Suprapubic skin (tissue), 4 donors: ENCODE results near the gene DNAH14. TPM values are rescaled to one million over a fixed set of nuclear protein-coding genes. Genes with fewer than 3 reads are reported as not detected.
A peak's percentile ranks its signal among the peaks of the same experiment; 100 is the strongest.

Source experiments
- DNase-seq, 2 donors: peaks; one replicate each; pipeline ENCODE4 v3.0.0-alpha.2; 2019; ENCODE audit warnings: low spot score in 2 of 2
- H3K27ac ChIP-seq: fragments of 200-600 bp; sonication (generic); one replicate; pipeline ENCODE4 v1.5.1; 2019
- H3K27me3 ChIP-seq: fragments of 200-600 bp; sonication (generic); one replicate; pipeline ENCODE4 v1.5.1; 2019
- H3K36me3 ChIP-seq: fragments of 200-600 bp; sonication (generic); one replicate; pipeline ENCODE4 v1.5.1; 2019
- H3K4me1 ChIP-seq: fragments of 200-600 bp; sonication (generic); one replicate; pipeline ENCODE4 v1.5.1; 2019
- H3K4me3 ChIP-seq: fragments of 200-600 bp; sonication (generic); one replicate; pipeline ENCODE4 v1.5.1; 2019; ENCODE audit warnings: mild to moderate bottlenecking
- H3K9me3 ChIP-seq: fragments of 200-600 bp; sonication (generic); one replicate; pipeline ENCODE4 v1.5.1; 2019
- EP300 ChIP-seq: sonication (generic); formaldehyde crosslinking; IDR thresholded peaks from one replicate; pipeline ENCODE4 v1.6.1; 2017; ENCODE audit warnings: antibody characterized with exemption
- POLR2A ChIP-seq, 2 donors: fragments of 450-650 bp; IDR thresholded peaks; one replicate each; pipeline ENCODE4 v1.6.1; 2017; ENCODE audit warnings: antibody characterized with exemption in 2 of 2, mild to moderate bottlenecking in 2 of 2, moderate library complexity in 2 of 2
- POLR2AphosphoS5 ChIP-seq, 3 donors: sonication (generic); formaldehyde crosslinking; IDR thresholded peaks; one replicate each; pipeline ENCODE4 v1.6.1; 2017; ENCODE audit warnings: antibody characterized with exemption in 3 of 3
- WGBS: methylation state at CpG from one replicate; pipeline ENCODE4 v1.1.5; 2018; 5-methylcytosine and 5-hydroxymethylcytosine counted together
- total RNA-seq, 4 donors: library from RNA; depleted of rRNA; stranded (reverse); fragments of >200 nt; gene quantifications; one replicate each; pipeline ENCODE4 v1.1.0, GENCODE V29; 2016
- TF ChIP-seq, protein P1 (sequence below), 2 donors: fragments of 200-600 bp in 1 of 2; fragments of 450-650 bp in 1 of 2; sonication (generic) in 1 of 2; IDR thresholded peaks; one replicate each; pipeline ENCODE4 v1.5.1; 2016 to 2019; ENCODE audit warnings: antibody characterized with exemption in 2 of 2, mild to moderate bottlenecking in 1 of 2, moderate library complexity in 1 of 2

The DNAH14 gene
- total RNA-seq, 4 donors from 2014 or later = 4.2 to 6.2 (median 5.4) TPM

DNA sequence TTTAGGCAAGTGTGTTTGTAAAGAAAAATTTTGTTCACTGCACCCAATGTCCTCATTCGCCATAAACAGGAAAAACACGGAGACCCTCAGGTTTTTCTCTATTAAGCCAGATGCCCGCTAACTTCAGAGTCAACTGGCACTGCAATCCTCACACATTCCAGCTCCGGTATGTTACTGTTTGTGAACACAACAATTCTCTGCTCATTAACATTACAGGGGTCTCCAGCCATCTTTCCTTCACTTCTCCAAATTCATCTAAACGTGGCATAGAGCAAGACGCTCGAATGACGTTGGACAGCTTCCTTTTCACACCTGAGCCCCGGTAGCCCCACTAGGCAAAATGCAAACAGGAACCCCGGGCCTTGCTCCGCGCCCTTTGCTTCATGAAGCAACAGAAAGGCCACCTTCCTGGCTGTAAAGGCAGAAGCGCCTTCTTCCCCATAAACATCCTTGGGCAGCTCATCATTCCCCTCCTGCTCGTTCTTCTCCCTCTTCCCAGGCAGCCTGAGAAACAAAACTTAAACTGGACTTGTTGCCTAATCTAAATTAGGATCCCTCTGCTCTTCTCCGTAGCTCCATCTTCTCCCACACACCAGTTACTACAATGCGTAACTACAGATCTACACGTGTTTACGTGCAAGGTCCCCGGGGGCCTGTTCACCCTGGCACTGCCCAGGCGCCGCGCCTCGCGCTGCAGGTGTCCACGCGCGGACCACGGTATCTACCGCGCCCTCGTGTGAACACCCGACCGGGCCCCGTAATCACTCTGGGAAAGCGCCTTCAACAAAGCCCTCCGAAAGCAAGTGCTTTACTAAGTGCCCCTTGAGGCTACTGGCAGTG, 497.1 kb downstream of the DNAH14 start:
- Histone ChIP-seq H3K4me3 (peak overlapping the region; percentile 86), H3K27me3 (no peaks in the 10 kb centered on the region), H3K36me3 (no peaks in the 10 kb centered on the region), H3K4me1 (peaks cover 37% of the 10 kb centered on the region), H3K27ac (peak overlapping the region; percentile 86), H3K9me3 (no peaks in the 10 kb centered on the region)
- TF ChIP-seq EP300 = no peak
- no peak for TF ChIP-seq POLR2A (IDR thresholded peaks at IDR 0.05)
- TF ChIP-seq, protein P1, sequence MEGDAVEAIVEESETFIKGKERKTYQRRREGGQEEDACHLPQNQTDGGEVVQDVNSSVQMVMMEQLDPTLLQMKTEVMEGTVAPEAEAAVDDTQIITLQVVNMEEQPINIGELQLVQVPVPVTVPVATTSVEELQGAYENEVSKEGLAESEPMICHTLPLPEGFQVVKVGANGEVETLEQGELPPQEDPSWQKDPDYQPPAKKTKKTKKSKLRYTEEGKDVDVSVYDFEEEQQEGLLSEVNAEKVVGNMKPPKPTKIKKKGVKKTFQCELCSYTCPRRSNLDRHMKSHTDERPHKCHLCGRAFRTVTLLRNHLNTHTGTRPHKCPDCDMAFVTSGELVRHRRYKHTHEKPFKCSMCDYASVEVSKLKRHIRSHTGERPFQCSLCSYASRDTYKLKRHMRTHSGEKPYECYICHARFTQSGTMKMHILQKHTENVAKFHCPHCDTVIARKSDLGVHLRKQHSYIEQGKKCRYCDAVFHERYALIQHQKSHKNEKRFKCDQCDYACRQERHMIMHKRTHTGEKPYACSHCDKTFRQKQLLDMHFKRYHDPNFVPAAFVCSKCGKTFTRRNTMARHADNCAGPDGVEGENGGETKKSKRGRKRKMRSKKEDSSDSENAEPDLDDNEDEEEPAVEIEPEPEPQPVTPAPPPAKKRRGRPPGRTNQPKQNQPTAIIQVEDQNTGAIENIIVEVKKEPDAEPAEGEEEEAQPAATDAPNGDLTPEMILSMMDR (IDR thresholded peaks at IDR 0.05) = no peak
- TF ChIP-seq POLR2AphosphoS5 (IDR thresholded peaks at IDR 0.05) = no peak
- 11% methylated on average over 31 of the region's 36 CpGs for WGBS
- DNase-seq = no peak

DNA sequence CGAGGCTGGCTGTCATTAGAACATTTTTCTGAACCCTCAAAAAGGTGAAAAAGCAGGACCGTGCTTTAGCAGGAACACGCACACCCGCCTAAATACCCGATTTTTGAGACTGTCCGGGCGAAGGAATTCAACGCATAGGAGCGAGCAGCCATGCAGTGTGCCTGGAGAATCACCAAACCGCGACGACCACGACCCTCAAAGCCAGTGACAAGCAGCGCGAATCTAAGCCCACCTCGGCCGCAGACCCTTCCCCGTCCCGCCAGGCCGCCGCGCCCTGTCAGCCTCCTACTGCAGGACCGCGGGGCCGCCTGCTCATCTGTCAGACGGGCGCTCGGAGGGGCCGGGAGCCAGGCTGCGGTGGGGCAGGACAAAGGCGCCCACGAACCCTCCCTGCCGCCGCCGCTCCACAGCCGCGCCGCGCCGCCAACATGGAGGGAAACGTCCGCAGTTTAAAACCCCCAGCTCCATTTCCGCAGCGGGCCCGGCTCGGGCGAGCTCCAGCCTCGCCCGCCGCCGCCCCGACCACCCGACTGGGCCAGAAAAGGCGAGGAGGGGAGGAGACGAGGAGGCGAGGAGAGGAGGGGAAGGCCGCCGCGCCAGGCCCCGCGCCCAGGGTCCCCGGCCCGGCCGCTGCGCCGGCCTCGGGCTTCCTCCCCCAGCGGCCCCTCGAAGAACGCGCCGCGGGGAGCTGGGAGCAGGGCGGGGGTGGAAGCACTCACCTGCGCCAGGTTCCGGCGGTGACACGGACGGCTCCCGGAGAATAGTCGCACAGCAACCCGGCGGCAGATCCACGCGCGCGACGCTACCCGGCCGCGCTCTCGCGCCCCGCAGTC, 498.0 kb downstream of the DNAH14 start, which contains the start of gene LBR:
Gene LBR, minus strand, starts transcription at position 804 of the 833 bp plus-strand sequence. CDS start 3,963 bp downstream, outside the sequence.
- WGBS = under 1% methylated on average over 21 of the region's 94 CpGs
- Histone ChIP-seq H3K4me3 (peak within 1 kb of the TSS; percentile 86), H3K9me3 (no peaks in the 10 kb centered on the region), H3K27me3 (no peaks in the 10 kb centered on the region), H3K27ac (peak within 1 kb of the TSS; percentile 86), H3K4me1 (peaks cover 37% of the 10 kb centered on the region), H3K36me3 (no peaks in the 10 kb centered on the region)
- DNase-seq = peak in 1 of 2 donors; percentile 72
- TF ChIP-seq POLR2AphosphoS5 (IDR thresholded peaks at IDR 0.05) = no peak
- peak; percentile 32 to 68 for TF ChIP-seq POLR2A (IDR thresholded peaks at IDR 0.05)

DNA sequence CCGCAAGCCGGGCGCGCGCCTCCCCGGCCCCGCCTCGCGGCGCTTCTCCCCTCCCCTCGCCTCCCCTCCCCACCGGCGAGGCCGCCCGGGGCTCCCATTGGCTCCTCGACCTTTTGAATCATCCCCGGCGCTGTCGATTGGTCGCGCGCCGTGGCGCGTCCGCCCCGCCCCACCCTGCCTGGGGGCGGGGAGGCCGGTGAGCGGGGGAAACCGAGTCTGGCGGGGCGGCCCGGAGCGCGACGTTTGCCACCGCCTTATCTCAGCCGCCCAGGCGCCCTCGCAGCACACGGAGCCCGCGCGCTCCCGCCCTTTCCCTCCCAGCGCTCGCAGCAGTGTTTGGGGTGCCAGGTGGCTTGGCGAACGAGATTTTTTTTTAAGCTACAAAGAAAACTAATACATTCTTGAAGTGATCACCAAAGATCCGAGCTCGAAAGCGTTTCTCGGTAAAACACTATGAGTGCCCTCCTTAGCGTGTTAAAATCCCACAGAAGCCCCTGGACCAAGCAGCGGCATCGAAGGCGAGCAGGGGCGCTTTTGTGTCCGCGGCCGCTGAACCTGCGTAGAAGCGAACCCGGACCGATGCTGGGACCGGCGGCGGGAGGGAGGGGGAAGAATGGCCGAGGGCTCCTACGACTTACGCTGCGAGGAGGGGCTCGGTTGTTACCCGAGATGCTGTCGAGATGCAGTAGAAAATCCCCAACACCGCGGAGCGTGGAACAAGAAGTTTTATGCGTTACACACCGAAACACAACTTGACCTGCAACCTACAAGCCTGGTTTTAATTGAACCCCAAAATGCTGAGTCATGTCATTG, 498.8 kb downstream of the DNAH14 start:
- TF ChIP-seq POLR2AphosphoS5 (IDR thresholded peaks at IDR 0.05) = peak in 1 of 3 donors; percentile 11
- TF ChIP-seq, protein P1 (IDR thresholded peaks at IDR 0.05) = no peak
- TF ChIP-seq POLR2A (IDR thresholded peaks at IDR 0.05) = no peak
- no peak for TF ChIP-seq EP300
- peak; percentile 93 to 95 for DNase-seq
- WGBS = under 1% methylated on average over 51 of the region's 81 CpGs
- peaks cover 37% of the 10 kb centered on the region for H3K4me1 ChIP-seq
- H3K27me3 ChIP-seq = no peaks in the 10 kb centered on the region
- peak overlapping the region; percentile 86 for H3K4me3 ChIP-seq
- H3K27ac ChIP-seq = peak overlapping the region; percentile 86
- H3K9me3 ChIP-seq = no peaks in the 10 kb centered on the region
- H3K36me3 ChIP-seq = no peaks in the 10 kb centered on the region

DNA sequence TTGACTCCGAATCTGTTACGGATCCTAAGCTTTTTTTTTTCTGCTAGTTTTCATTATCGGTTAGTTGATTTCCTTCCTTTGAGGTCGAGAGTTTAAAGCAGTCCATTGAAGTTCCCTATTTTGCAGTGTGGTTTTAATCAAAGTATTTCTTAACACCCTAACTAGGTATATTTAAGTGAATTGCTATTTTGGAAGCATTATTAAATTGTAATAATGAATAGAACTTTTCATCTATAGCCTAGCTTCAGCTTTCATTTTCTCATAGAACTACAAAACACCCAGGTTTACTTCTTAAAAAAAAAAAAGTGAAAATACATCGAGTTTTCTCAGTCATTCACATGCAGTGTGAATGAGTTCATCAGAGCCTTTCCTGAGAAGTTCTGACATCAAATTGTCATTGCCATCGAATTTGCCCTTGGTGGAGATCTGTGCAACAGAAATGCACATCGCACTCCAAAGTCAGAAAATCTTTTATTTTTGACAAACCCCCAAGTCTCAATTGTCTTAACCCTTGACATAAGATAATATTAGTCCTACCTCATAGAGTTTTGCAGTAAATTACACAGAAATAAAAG, 499.5 kb downstream of the DNAH14 start:
- Histone ChIP-seq H3K4me1 (peaks cover 37% of the 10 kb centered on the region), H3K36me3 (no peaks in the 10 kb centered on the region), H3K9me3 (no peaks in the 10 kb centered on the region), H3K27ac (peak overlapping the region; percentile 86), H3K4me3 (peak overlapping the region; percentile 86), H3K27me3 (no peaks in the 10 kb centered on the region)
- no peak for DNase-seq
- TF ChIP-seq, protein P1 (IDR thresholded peaks at IDR 0.05) = no peak
- TF ChIP-seq EP300 (no peak), POLR2A (IDR thresholded peaks at IDR 0.05) (no peak), POLR2AphosphoS5 (IDR thresholded peaks at IDR 0.05) (no peak)
- 10% methylated on average over 7 of the region's 7 CpGs for WGBS

DNA sequence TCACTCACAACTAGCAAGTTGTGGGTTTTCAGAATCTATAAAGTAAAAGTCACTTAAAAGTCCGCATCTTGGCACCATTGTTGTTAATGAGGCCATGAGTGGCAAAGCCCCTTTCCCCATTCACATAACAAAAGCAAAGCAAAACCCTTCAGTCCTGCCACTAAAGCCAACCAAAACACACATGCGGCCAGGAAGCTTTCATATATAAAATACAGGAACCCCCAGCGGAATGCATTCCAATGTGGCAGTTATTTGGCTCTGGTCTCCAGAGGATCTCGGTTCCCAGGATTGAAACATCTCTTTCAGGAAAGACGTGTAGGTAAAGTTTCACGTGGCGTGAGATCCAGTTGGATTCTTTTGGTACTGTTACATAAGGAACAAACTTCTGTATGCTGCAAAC, 500.8 kb downstream of the DNAH14 start:
- no peak overlapping the region for H3K4me3 ChIP-seq
- peaks cover 25% of the 10 kb centered on the region for H3K4me1 ChIP-seq
- no peak overlapping the region for H3K27ac ChIP-seq
- no peaks in the 10 kb centered on the region for H3K9me3 ChIP-seq
- WGBS = 76% methylated on average over 7 of the region's 7 CpGs
- TF ChIP-seq, protein P1 (IDR thresholded peaks at IDR 0.05) = no peak
- no peak for TF ChIP-seq EP300
- no peak for TF ChIP-seq POLR2AphosphoS5 (IDR thresholded peaks at IDR 0.05)
- TF ChIP-seq POLR2A (IDR thresholded peaks at IDR 0.05) = no peak
- no peaks in the 10 kb centered on the region for H3K27me3 ChIP-seq
- H3K36me3 ChIP-seq = no peaks in the 10 kb centered on the region
- DNase-seq = no peak
